C4-2B (cell line): ENCODE results near the gene CNOT10.

Experiments
- CTCF ChIP-seq: fragments of 450-650 bp; conservative IDR thresholded peaks from 2 replicates; pipeline ENCODE4 v1.5.1; 2017; ENCODE audit warnings: mild to moderate bottlenecking
- ZFX ChIP-seq: fragments of 450-650 bp; IDR thresholded peaks from 2 replicates; pipeline ENCODE4 v1.6.1; 2017

DNA sequence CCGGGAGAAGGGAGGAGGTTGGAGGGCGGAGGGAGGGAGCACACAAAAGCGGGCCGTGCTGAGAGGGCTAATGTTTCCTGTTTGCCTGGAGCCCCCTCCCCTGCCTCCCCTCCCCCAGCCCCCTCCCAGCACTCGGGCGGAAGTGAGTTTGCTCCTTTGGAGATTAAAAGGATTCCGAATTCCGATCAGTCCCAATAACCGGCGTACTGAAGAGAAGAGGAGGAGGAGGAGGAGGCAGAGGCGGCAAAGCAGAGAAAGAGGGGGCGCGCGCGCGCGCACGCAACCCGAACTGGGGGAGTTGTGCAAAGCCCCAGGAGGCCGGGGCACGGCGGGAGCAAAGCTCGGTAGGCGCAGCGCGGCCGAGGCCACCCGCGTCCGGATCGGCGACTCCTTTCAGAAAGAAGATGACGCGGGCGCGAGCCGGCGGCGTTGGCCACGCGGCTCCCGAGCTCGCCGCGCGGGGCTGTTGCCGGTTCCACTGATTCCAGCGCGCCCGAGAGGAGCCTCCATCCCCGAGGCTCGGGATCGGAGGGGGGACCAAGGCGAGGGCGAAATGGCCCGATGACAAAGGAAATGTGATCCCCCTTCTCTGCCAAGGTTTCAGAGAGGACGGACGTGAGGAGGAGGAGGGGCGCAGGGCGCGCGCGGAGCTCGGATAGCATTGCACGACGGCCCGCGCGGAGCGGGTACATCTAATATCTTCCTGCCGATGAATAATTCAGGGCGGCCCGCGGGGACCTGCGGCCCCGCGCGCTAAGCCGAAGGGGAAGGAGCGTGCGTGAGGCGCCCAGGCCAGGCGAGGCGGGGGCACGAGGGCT lies 131.7 kb downstream of the CNOT10 start:
- TF ChIP-seq CTCF (no peak), ZFX (no peak)
